ENCODE data around the gene BZW2. TPM values are rescaled to one million over a fixed set of nuclear protein-coding genes. Genes with fewer than 3 reads are reported as not detected.

BZW2 gene
- polyA plus RNA-seq, 3 donors, result 19.0 to 45.2 (median 36.4) TPM

DNA sequence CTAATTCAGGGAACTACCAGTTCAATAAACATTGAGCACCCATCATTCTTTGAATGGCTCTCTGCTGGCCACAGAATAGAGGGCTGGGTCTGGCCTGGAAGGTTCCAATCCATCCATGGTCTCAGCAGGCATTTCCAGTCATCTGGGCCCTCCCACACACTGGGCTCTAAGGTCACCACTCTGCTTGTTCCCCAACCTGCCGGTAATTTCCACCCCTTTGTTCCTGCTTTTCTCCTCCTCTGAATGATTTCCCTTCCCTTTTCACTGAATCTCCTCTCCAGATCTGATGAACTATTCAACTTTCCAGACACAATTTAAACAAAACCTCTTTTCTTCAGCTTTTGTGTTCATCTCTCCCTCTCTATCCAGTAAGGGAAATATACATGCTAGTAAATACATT is 2.6 kb downstream of the BZW2 start:
- intact Hi-C loops (cut with micrococcal nuclease), result no loop called here
- WGBS (ENCODE audit: insufficient coverage), result 0% methylated on average over 1 of the region's 1 CpG
- Mint-ChIP-seq H3K27ac (peak overlapping the region in 1 of 7 donors; percentile 47), H3K4me1 (peaks cover 53% of the 10 kb centered on the region), H3K36me3 (peaks cover 0 to 3% of the 10 kb centered on the region in 2 donors), H3K4me3 (no peak overlapping the region), H3K9me3 (no peaks in the 10 kb centered on the region), H3K27me3 (ENCODE audit: low read depth in 3 of 3) (no peaks in the 10 kb centered on the region)
- Histone ChIP-seq H3K4me3 (replicated peaks in 1 of 3; ENCODE audit: low read depth in 2 of 3, low read length in 3 of 3) (no peak overlapping the region), H3K27me3 (ENCODE audit: control insufficient read depth in 2 of 2, insufficient read depth in 2 of 2, low read length in 2 of 2) (no peaks in the 10 kb centered on the region), H3K4me1 (ENCODE audit: control insufficient read depth in 1 of 2, insufficient read depth in 2 of 2, low read length in 2 of 2) (peaks cover 31 to 38% of the 10 kb centered on the region in 2 donors), H3K9ac (ENCODE audit: insufficient read depth, low read length, poor library complexity, severe bottlenecking) (no peak overlapping the region), H3K4me2 (replicated peaks; ENCODE audit: extremely low read depth, low read length, poor library complexity, severe bottlenecking) (no peak overlapping the region), H3K79me2 (ENCODE audit: insufficient read depth, low read length) (peaks cover 87% of the 10 kb centered on the region), H2AFZ (ENCODE audit: insufficient read depth, low read depth, low read length, poor library complexity, severe bottlenecking) (no peak overlapping the region), H3K9me3 (replicated peaks in 1 of 2; ENCODE audit: control insufficient read depth in 1 of 2, insufficient read depth in 1 of 2, low read length in 2 of 2) (no peaks in the 10 kb centered on the region), H4K20me1 (ENCODE audit: insufficient read depth, low read length) (peaks cover 47% of the 10 kb centered on the region), H3K36me3 (replicated peaks in 1 of 2; ENCODE audit: control insufficient read depth in 1 of 2, insufficient read depth in 2 of 2, low read length in 2 of 2) (no peaks in the 10 kb centered on the region), H3K27ac (ENCODE audit: low read depth in 1 of 2, low read length in 2 of 2) (no peak overlapping the region)
- TF ChIP-seq, protein P1, sequence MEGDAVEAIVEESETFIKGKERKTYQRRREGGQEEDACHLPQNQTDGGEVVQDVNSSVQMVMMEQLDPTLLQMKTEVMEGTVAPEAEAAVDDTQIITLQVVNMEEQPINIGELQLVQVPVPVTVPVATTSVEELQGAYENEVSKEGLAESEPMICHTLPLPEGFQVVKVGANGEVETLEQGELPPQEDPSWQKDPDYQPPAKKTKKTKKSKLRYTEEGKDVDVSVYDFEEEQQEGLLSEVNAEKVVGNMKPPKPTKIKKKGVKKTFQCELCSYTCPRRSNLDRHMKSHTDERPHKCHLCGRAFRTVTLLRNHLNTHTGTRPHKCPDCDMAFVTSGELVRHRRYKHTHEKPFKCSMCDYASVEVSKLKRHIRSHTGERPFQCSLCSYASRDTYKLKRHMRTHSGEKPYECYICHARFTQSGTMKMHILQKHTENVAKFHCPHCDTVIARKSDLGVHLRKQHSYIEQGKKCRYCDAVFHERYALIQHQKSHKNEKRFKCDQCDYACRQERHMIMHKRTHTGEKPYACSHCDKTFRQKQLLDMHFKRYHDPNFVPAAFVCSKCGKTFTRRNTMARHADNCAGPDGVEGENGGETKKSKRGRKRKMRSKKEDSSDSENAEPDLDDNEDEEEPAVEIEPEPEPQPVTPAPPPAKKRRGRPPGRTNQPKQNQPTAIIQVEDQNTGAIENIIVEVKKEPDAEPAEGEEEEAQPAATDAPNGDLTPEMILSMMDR (IDR thresholded peaks at IDR 0.05), result no peak
- DNase-seq, result peak in 1 of 3 donors; percentile 27

DNA sequence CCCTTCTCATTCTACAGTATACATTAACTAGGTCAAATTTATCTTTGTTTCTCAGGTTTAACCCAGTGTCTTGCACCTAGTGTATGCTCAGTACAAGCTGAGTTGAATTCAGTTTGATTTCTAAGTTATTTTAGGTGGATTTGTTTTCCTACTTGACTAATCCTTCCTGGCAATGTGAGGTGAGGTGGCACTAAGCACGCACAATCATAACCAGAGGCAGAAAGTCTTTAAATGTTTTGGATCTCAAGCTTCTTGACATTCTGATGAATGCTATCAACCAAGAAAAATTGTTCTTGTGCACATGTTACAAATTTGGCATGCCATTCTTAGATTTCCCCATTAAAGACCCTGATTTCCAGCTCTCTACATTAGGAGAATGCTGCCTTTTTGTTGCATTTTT is 3.2 kb downstream of the BZW2 start:
- no peak overlapping the region for H3K27ac Mint-ChIP-seq
- WGBS (ENCODE audit: insufficient coverage), result no CpG with 5 or more reads among the region's 1 CpG
- H3K4me3 Mint-ChIP-seq, result no peak overlapping the region
- Histone ChIP-seq H3K36me3 (replicated peaks in 1 of 2; ENCODE audit: control insufficient read depth in 1 of 2, insufficient read depth in 2 of 2, low read length in 2 of 2) (no peaks in the 10 kb centered on the region), H3K4me1 (ENCODE audit: control insufficient read depth in 1 of 2, insufficient read depth in 2 of 2, low read length in 2 of 2) (peaks cover 32 to 33% of the 10 kb centered on the region in 2 donors), H3K27ac (ENCODE audit: low read depth in 1 of 2, low read length in 2 of 2) (no peak overlapping the region), H4K20me1 (ENCODE audit: insufficient read depth, low read length) (peaks cover 53% of the 10 kb centered on the region), H3K4me2 (replicated peaks; ENCODE audit: extremely low read depth, low read length, poor library complexity, severe bottlenecking) (no peak overlapping the region), H3K4me3 (replicated peaks in 1 of 3; ENCODE audit: low read depth in 2 of 3, low read length in 3 of 3) (no peak overlapping the region), H3K9me3 (replicated peaks in 1 of 2; ENCODE audit: control insufficient read depth in 1 of 2, insufficient read depth in 1 of 2, low read length in 2 of 2) (no peaks in the 10 kb centered on the region), H2AFZ (ENCODE audit: insufficient read depth, low read depth, low read length, poor library complexity, severe bottlenecking) (no peak overlapping the region), H3K27me3 (ENCODE audit: control insufficient read depth in 2 of 2, insufficient read depth in 2 of 2, low read length in 2 of 2) (no peaks in the 10 kb centered on the region), H3K9ac (ENCODE audit: insufficient read depth, low read length, poor library complexity, severe bottlenecking) (no peak overlapping the region), H3K79me2 (ENCODE audit: insufficient read depth, low read length) (peaks cover 87% of the 10 kb centered on the region)
- DNase-seq, result no peak
- H3K36me3 Mint-ChIP-seq, result peaks cover 0 to 3% of the 10 kb centered on the region in 2 donors
- TF ChIP-seq, protein P1 (IDR thresholded peaks at IDR 0.05), result no peak
- H3K4me1 Mint-ChIP-seq, result peaks cover 49% of the 10 kb centered on the region
- intact Hi-C loops (cut with micrococcal nuclease), result no loop called here
- H3K9me3 Mint-ChIP-seq, result no peaks in the 10 kb centered on the region
- no peaks in the 10 kb centered on the region for H3K27me3 Mint-ChIP-seq (ENCODE audit: low read depth in 3 of 3)
